GM19240 (cell line): ENCODE measurements around the gene SLC8B1.

Experiments used
- DNase-seq: peaks from one replicate; pipeline ENCODE4 v3.0.0; 2011; ENCODE audit warnings: low spot score; ENCODE audit not compliant: insufficient read length

Gene SLC8B1

DNA sequence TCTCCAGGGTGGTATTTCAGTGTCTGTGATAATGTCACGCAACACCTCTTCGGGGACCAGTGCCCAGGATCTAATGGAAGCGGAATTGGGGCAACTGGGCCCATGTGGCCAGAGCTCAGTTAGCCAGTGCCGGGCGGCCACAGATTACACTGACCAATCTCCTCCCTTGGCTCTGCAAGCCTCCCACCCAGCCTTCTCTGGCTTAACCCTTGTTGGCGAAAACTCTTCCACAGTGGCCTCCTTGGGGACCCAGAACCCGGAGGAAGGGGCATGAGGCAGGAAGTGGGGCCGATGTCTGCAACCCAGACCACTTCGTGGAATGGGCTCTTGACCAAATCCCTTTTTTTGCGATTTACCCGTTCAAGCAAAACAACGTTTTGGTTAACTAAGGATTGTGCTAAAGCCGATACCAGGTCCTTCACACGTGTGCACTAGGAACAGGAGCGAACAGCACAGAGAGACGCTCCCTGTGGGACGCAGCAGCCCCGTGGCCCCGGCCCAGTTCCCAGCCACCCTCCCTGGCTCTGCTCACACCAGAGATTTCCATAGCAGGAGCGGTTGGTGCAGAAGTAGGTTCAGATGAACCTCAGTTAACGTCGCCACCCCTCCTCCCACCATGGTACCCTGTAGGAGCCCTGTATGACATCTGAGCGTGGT is 38.2 kb downstream of the SLC8B1 start:
- no peak for DNase-seq

DNA sequence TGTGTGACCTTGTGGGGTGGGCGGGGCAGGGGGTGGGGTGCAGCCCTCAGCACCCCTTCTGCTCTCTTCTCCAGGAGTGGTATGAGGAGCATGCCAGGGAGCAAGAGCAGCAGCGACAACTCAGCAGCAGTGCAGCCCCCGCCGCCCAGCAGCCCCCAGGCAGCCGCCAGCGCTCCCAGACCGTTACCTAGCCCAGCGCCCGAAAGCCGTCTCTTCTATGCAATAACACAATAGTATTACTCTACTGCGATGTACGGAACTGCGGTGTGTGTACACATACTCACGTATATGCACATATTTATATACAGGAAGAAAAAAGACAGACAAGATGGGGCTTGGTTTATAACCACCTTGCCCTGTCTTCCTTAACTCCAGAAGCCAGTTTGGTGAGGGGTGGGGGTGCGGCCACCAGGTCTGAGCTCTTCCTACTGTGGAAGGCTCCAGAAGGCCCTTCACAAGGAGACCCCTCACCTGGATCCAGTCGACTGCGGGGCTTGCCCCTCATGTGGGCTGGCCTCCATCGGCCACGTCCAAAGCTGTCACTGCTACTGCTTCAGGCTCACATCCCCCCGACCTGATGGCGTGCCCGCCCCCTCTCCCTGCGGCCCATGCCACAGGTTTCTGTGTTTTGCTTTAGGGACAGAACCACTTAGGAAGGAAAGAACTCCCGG is 38.9 kb downstream of the SLC8B1 start:
- no peak for DNase-seq

DNA sequence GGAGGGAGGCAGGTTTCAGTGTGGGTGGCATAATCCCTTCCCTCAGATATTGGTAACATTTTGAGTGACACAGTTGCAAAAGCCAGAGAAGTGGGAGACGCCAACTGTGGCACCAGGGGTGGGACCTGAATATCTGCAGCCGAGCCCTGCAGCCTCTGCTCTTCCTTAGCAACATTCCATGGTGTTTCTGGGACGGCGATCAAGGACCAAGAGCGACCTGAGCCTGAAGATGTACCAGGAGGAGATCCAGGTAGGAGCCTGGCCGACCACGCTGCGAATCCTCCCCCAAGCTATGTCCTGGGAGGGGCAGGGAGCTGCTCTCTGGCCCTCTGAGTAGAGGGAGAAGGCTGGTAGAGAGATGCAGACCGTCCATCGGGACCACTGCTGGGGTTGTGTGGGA is 41.8 kb downstream of the SLC8B1 start:
- DNase-seq: no peak

DNA sequence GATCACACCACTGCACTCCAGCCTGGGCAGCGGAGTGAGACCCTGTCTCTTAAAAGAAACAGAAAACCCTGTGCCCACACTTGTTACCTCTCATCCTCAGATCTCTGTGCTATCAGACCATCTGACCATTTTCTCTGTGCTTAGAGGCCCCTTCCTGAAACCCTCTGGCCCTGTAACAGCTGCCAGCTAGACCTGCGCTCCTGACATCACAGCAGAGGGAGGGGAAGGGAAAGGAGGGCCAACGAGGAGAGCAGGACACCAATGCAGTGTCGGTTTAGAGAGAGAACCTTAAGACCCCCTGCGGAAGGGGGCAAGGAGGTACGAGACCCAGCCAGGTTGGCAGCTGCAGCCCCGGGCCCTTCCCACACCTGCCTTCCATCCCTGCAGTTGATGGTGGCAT is 42.4 kb downstream of the SLC8B1 start:
- no peak for DNase-seq

DNA sequence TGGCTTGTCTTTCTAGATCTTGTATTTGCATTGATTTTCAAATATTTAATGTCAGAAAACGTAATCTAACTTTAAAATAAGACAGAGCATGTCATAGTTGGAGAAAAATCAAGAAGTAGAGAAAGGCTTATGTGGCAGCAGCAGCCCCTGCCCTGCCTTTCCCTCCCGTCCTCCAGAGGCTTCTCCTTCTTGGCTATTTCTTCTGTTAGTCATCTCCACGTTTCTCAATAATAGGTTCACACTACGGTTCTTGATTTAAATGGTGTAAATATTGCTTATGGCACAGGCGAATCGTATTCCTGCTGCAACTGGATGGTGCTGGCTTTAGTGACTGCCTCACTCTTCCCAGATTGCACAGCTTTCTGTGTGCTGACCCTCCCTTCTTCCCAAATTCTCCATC is 42.8 kb downstream of the SLC8B1 start:
- no peak for DNase-seq

DNA sequence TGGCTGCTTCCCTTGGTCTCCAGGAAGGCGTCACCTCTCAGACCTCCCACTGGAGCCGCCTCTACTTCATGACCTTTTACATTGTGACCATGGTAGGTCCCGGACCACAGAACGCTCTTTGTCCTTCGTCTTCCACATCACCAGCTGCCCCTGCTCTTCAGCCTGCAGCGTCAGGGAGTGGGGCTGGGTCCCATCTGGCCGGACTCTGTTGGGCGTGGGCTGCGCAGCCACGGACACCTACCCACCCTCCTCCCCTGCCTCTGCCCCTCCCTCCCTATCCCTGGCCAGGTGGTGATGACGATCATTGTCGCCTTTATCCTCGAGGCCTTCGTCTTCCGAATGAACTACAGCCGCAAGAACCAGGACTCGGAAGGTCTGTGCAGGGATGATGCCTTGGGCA is 43.3 kb downstream of the SLC8B1 start:
- DNase-seq: no peak

DNA sequence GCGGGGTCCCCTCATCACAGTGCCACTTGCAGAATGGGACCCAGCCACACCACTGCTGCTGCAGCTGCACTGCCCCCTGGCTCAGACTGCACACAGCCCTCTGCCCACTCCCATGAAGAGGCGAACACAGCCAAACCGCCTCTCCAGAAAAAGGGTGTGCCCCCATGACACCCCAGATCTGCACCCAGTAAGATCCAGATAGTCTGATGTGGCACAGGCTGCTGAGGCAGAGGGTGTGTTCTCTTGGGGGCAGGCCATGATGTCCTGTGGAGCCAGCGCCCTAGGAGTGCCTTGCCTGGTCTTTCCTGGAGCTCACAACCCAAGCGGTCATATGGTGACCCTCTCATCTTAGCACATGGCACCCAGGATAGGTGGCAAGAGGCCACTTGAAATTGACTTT is 44.4 kb downstream of the SLC8B1 start:
- no peak for DNase-seq

DNA sequence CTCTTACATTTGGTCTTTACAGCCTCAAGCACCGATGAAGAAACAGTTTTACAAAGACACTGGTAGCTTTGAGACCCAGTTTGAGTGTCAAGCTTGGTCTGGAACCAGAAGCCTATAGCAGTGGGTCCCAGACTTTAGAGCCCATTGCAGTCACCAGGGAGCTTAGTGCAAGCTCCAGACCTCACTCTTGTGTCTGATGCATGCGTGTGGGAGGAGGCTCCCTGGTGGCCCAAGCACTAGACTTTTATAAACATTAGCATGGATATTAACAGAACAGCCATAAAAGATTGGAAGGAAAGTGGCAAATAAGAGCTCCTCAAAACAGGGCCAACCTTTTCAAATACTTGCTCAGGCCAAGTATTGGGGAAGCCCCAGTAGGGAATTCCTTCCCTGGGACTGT is 45.5 kb downstream of the SLC8B1 start:
- no peak for DNase-seq

DNA sequence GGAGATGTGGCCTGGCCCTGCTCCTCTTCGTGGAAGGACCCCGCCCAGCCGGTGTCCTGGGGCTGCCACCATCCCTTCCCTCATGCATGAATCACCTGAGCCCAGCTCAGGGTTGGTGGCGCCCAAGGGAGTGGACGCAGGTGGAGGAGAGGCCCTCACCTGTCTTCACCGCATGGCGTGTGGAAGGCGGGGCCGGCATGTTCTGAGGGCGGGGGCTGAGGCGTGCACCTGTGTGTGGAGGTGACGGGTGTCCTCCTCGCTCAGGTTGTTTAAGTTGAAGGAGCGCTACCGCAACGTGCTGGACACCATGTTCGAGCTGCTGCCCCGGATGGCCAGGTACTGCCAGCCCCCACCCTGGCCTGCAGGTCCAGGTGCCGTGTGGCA is 47.0 kb downstream of the SLC8B1 start:
- DNase-seq: no peak

DNA sequence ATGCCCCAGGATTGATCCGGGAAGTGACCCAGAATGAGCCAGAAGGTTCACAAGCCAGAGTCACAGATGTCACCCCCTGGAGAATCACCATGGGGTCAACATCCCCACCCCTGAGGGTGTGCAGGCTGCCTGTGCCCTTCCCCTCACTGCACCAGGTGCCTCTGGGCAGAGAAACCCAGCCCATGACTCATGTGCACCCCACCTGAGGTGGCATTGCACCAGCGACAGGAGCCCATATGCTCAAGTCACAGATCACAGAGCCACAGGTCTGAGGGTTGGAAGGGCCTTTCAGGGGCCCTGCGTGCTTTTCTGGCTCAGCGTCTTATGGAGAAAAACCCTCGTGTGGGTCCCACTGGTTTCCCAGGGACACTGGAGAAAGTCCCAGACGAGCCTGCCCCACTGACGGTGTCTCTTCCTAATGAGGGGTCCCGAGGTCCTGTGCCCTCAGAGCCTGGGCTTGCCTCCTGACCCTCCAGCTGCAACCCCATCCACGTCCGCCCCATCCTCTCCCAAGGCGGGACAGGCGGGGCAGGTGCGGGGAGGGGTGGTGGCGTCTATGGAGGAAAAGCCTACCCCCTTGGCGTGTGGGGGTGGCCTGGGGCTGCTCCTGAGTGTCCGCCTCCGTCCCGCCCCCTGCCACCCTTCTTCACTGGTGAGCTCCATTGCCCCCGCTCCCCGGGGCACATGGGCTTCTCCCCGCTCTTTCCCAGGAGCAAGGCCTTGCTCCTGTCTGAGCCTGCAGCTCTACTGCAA is 47.6 kb downstream of the SLC8B1 start:
- DNase-seq: no peak

DNA sequence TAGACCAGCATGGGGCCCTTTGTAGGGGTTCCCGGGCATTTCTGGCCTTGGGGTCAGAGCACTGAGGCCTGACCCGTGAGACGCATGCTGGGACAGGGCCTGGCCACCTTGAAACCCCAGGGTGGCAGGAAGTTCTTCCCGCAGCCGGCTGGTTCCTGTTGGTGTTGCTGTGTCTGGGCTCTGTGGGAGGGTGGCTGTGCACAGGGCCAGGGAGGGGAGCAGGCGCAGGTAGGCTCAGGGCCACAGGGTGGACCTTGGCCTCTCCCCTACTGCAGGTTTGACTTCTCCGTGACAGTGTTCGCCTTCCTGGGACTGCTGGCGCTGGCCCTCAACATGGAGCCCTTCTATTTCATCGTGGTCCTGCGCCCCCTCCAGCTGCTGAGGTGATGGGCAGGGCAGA is 48.2 kb downstream of the SLC8B1 start:
- no peak for DNase-seq

DNA sequence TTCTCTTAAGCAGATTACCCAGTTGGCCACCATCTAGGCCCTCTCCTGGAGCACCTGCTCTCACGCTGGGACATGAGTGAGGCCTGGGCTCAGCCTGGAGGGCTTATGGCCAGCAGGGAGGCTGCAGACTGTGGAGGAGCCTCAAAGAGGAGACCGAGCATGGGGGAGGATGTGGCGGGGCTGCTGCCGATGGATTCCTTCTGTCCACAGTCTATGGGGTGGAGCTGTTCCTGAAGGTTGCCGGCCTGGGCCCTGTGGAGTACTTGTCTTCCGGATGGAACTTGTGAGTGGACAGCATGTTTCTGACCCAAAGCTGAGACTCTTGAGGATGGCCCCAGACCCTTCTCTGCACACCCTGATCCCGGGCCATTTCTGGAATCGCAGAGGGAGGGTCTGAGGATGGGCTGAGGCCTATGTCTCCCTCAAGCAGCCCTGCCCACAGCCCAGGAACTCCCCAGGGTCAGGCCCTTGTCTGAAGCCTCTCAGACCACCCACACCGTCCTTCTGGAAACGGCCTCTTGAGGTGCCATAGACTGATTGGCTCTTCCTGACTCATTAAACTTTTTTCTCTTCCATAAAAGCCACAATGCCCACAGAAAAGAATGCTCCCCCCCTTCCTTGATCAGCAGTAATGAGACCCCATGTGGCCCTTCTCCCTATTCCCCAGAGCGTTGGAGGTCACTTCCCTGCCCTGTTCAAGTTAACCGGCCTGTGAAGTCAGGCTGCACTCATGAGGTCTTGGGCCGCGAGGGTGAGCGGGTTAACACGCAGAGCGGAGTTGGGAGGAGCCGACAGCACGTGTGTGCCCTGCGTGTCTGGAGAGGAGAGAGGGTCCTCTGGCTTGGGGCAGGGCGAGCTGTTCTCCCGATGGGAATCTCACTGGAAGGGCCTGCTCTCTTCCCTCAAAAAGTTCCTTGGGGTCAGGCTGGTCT is 49.0 kb downstream of the SLC8B1 start:
- no peak for DNase-seq

DNA sequence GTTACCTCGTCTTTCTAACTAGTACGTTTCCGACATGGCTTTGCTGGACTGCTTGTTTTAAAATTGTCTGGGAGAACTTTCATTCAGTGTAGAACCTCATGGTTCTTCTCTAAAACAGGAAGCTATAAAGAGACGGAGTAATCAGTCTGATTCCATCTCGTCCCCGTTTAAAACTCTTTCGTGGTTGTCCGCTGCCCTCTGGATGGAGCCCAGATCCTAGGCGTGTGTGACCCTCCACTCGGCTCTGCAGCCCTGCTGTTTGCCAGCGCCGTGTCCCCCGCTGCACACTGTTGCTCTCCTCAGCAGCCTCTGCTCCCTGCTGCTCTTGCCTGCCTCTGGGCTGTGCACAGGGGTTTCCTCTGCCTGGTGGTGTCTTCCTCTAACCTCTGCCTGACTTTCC is 50.2 kb downstream of the SLC8B1 start:
- DNase-seq: no peak

DNA sequence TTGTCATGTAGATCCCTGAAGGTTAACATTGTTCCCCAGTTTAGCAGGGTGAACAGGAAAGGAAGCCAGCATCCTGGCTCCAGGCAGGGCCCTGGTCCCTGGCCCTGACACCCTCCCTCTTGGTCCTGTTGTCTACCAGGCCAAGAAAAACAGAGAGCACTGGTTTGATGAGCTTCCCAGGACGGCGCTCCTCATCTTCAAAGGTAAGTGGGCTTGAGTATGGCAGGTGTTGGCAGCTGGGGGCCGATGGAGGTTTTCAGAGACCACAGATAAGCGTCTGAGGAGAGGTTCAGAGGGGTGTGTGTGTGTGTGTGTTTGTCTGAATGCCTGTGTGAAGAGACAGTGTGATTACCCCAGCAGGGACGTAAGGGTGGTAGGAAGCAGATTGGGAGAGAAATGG is 56.3 kb downstream of the SLC8B1 start:
- DNase-seq: no peak

DNA sequence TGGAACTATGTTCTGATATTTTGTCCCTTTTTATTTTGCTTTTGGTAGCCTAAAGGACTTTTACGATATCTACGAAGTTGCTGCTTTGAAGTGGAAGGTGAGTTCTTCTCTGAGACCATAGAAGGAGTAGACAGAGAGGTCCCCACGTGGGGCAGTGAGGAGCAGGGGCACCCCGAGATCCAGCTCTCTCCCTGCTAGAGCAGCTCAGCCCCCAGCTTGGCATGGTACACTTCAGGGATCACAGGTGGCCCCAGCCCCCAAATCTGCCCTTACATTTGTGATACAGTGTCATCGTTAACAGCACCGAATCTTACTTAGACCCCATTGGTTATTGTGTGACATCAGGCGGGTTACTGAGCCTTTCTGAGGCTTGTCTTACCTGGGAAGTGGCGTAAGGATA is 56.8 kb downstream of the SLC8B1 start:
- DNase-seq: no peak

DNA sequence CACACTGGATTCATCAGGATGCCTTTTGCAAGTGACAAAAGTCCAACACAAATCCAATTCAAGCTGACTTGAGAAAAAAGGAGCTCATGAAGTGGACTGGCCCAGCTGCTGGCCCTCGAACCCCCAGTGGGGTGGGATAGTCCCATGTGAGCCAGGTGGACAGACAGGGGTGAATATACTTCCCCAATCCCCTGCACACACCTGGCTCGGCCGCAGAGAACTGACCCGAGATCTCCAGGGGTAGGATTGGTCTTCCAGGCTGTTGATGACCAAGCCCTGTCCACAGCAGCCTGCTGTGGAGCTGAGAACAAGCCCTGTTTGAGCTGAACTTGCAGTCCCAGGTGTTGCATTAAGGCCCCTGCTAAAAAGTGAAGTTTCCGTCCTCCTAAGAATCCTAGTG is 57.4 kb downstream of the SLC8B1 start:
- DNase-seq: no peak

DNA sequence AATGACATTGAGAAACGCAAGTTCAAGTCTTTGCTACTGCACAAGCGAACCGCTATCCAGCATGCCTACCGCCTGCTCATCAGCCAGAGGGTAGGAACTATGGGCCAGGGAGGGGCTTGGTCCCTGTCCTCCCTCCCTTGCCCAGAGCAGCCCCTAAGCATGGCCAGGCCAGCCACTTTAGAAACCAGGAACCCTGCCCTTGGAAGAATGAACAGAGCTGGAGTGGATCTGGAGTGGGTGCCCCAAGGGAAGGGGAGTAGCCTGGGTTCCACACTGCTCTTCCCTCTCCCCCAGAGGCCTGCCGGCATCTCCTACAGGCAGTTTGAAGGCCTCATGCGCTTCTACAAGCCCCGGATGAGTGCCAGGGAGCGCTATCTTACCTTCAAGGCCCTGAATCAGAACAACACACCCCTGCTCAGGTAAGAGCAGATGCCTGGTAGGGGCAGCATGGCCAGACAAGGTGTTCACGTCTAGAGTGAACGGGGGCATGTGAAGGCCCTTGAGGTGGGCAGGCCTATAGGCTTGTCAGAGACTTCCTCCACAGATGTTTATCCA is 57.9 kb downstream of the SLC8B1 start:
- DNase-seq: no peak

DNA sequence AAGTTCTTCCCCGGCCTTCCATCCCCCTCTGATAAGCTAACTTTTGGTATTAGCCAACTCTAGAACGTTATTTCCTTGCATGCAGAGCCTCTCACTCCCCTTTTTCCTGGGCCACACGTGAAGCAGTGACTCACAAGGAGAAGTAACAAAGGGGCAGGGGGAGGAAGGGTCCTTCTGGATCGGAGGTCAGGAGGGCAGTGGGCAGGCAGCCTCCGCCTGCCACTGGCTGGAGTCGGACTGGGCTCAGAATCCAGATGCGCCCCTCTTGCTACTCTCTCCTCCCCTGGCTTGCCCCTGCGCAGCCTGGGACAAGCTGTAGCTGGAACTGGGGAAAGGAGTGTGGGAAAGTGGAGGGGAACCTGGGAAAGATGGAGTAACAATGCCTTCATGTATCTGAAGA is 58.6 kb downstream of the SLC8B1 start:
- DNase-seq: no peak

DNA sequence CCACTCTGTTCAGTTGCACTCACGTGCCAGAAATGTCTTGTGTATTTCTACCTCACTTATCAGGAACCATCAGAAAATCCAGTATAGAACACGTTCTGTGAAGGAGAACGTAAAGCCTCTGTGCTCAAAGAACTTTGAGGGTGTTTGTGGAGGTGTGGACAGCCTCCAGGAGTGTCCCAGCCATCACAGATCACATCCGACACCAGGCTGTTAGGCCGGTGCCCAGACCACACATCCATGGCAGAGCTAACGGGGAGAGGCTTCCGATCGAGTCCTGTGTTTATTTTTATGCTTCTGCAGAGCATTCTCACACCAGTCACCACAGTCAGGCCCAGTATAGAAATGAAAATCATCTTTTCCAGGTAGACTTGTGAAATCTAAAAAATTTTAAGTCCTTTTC is 60.1 kb downstream of the SLC8B1 start:
- DNase-seq: no peak

DNA sequence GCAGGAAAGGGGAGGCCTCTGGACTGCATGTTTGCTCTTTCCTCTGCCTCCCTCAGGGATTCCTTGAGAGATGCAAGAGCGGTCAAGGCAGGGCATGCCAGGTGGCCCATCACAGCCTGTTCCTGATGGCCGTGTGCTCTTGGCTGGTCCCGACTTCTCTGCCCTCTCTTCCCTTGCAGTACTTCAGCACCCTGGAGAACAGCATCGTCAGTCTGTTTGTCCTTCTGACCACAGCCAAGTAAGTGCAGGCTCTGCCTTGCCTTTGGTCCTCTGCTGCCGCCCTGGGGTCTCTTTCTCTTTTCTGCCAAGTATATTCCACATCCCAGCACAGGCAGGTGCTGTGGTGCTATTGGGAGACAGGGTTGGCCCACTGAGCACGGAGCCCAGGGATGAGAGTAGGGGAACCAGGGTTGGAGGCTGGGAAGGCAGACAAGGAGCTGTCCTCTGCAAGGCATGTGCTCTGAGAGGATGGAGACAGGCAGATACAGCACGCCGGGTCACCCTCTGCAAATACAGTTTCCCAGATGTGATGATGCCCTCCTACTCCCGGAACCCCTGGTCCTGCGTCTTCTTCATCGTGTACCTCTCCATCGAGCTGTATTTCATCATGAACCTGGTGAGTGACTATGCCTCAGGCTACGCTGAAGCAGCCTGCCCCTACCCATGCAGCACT is 61.7 kb downstream of the SLC8B1 start:
- DNase-seq: no peak
